Measurements from ENCODE around the gene KIF26B. TPM values are rescaled to one million over a fixed set of nuclear protein-coding genes. Genes with fewer than 3 reads are reported as not detected.

The KIF26B gene
- polyA plus RNA-seq, 2 donors, result 0.04 to 0.12 TPM

DNA sequence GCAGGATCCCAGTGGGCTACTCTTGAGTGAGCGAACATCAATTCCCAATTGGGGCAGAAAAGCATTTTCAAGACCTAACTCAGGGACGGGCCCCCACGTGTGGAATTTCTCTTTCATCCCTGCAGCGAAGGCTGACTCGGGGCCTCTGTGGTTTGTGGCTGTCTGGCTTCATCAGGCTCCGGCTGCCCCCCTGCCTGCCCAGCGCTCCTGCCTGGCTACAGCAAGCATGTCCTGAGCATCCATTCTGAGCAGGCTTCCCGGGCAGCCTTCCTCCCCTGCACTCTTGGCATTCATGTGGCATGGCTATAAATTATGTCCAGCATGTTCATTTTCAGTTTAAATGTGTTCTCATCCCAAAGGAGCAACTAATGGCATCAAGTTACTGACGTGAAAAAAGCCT lies 588.1 kb downstream of the KIF26B start:
- Histone ChIP-seq H3K9me3 (ENCODE audit: control insufficient read depth in 2 of 2, insufficient read depth in 1 of 2, low read depth in 1 of 2, low read length in 1 of 2) (no peaks in the 10 kb centered on the region), H3K4me1 (ENCODE audit: control insufficient read depth in 2 of 2, insufficient read depth in 2 of 2, low read length in 1 of 2) (no peaks in the 10 kb centered on the region), H3K4me3 (ENCODE audit: low read depth in 1 of 2, low read length in 2 of 2) (no peak overlapping the region), H3K27ac (ENCODE audit: low read depth in 2 of 2, low read length in 1 of 2) (no peak overlapping the region), H3K36me3 (ENCODE audit: control insufficient read depth in 2 of 2, insufficient read depth in 2 of 2, low read length in 1 of 2) (no peaks in the 10 kb centered on the region), H3K27me3 (ENCODE audit: control insufficient read depth in 1 of 2, insufficient read depth in 2 of 2, low read length in 2 of 2) (no peaks in the 10 kb centered on the region)
- 79% methylated on average over 9 of the region's 9 CpGs for WGBS, 2 donors

DNA sequence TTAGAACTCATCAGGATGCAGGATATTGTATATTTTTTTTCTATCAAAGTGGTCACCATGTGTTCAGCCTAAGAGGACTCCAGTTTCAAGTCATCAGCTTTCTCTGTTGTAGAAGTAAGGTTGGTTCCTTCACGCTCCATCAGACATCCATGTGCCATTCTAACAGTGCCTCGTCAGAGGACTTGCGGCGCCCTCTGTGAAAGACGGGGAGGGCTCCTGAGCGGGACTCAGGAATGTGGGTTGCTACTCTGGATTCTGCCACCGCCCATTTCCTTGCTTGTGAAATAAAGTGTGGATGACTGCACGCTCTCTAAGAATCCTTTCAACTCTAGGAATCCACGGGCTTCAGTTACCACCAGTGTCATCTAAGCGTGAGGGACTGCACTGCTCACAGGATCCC lies 593.5 kb downstream of the KIF26B start:
- 75 to 94% methylated on average over 10 of the region's 10 CpGs for WGBS, 2 donors
- peaks cover 0 to 3% of the 10 kb centered on the region in 2 donors for H3K36me3 ChIP-seq (ENCODE audit: control insufficient read depth in 2 of 2, insufficient read depth in 2 of 2, low read length in 1 of 2)
- no peaks in the 10 kb centered on the region for H3K4me1 ChIP-seq (ENCODE audit: control insufficient read depth in 2 of 2, insufficient read depth in 2 of 2, low read length in 1 of 2)
- H3K27ac ChIP-seq (ENCODE audit: low read depth in 2 of 2, low read length in 1 of 2), result no peak overlapping the region
- H3K27me3 ChIP-seq (ENCODE audit: control insufficient read depth in 1 of 2, insufficient read depth in 2 of 2, low read length in 2 of 2), result no peaks in the 10 kb centered on the region
- no peaks in the 10 kb centered on the region for H3K9me3 ChIP-seq (ENCODE audit: control insufficient read depth in 2 of 2, insufficient read depth in 1 of 2, low read depth in 1 of 2, low read length in 1 of 2)
- no peak overlapping the region for H3K4me3 ChIP-seq (ENCODE audit: low read depth in 1 of 2, low read length in 2 of 2)

DNA sequence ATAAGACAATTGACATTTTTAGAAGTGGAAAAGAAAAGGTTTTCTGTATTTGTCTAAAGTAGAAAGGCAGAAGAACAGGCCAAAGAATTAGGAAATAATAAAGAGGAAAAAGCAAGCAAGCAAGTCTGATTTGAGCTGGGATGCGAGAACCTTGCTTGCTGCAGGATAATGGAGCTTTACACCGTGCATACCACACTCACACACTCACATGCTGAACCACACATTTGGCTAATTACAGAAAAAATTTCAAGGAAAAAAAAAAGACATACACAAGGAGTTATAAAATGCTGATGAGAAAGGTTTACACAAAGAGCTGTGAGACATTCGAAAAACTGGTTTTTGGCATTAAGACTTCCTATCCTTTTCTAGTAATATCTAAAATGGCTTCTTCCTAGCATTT lies 593.9 kb downstream of the KIF26B start:
- H3K36me3 ChIP-seq (ENCODE audit: control insufficient read depth in 2 of 2, insufficient read depth in 2 of 2, low read length in 1 of 2), result peaks cover 0 to 3% of the 10 kb centered on the region in 2 donors
- H3K9me3 ChIP-seq (ENCODE audit: control insufficient read depth in 2 of 2, insufficient read depth in 1 of 2, low read depth in 1 of 2, low read length in 1 of 2), result no peaks in the 10 kb centered on the region
- no peaks in the 10 kb centered on the region for H3K4me1 ChIP-seq (ENCODE audit: control insufficient read depth in 2 of 2, insufficient read depth in 2 of 2, low read length in 1 of 2)
- WGBS, 2 donors, result 86 to 92% methylated on average over 3 of the region's 3 CpGs
- no peak overlapping the region for H3K4me3 ChIP-seq (ENCODE audit: low read depth in 1 of 2, low read length in 2 of 2)
- no peak overlapping the region for H3K27ac ChIP-seq (ENCODE audit: low read depth in 2 of 2, low read length in 1 of 2)
- H3K27me3 ChIP-seq (ENCODE audit: control insufficient read depth in 1 of 2, insufficient read depth in 2 of 2, low read length in 2 of 2), result no peaks in the 10 kb centered on the region

DNA sequence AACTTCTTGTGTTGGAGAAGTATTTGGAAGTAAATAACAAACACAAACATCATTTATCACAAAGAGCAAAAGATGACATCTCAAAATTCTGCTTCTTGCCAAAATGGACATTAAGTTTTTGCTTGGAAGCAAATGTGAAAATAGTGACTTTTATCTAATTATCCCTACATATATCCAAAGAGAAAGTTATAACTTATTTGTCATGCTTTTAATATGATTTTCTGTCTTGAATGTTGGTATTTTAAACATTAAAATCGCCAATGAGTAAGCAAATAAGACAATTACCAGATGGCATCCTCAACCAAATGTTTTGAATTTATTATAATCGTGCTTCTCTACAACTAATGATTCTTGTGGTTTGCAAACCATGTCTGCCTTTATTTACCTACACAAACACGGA lies 594.3 kb downstream of the KIF26B start:
- no peak overlapping the region for H3K27ac ChIP-seq (ENCODE audit: low read depth in 2 of 2, low read length in 1 of 2)
- no peak overlapping the region for H3K4me3 ChIP-seq (ENCODE audit: low read depth in 1 of 2, low read length in 2 of 2)
- no peaks in the 10 kb centered on the region for H3K4me1 ChIP-seq (ENCODE audit: control insufficient read depth in 2 of 2, insufficient read depth in 2 of 2, low read length in 1 of 2)
- WGBS, 2 donors, result 64 to 75% methylated on average over 3 of the region's 3 CpGs
- H3K27me3 ChIP-seq (ENCODE audit: control insufficient read depth in 1 of 2, insufficient read depth in 2 of 2, low read length in 2 of 2), result no peaks in the 10 kb centered on the region
- H3K9me3 ChIP-seq (ENCODE audit: control insufficient read depth in 2 of 2, insufficient read depth in 1 of 2, low read depth in 1 of 2, low read length in 1 of 2), result no peaks in the 10 kb centered on the region
- peaks cover 0 to 3% of the 10 kb centered on the region in 2 donors for H3K36me3 ChIP-seq (ENCODE audit: control insufficient read depth in 2 of 2, insufficient read depth in 2 of 2, low read length in 1 of 2)

DNA sequence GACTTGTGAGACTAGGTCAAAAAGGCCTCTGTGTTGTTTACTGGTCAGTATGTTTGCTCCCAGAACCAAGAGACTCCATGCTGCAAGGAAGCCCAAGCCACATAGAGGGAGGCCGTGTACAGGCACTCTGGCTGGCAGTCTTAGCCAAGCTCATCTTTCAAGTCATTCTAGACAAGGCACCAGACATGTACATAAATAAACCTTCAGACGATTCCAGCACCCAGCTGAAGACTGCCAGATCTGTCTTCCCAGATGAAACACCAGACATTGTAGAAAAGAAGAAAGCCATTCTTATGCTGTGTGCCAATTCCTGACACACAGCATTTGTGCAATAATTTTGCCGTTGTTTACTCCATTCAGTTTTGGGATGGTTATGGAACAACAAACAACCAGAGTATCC lies 595.5 kb downstream of the KIF26B start:
- Histone ChIP-seq H3K27ac (ENCODE audit: low read depth in 2 of 2, low read length in 1 of 2) (no peak overlapping the region), H3K9me3 (ENCODE audit: control insufficient read depth in 2 of 2, insufficient read depth in 1 of 2, low read depth in 1 of 2, low read length in 1 of 2) (no peaks in the 10 kb centered on the region), H3K27me3 (ENCODE audit: control insufficient read depth in 1 of 2, insufficient read depth in 2 of 2, low read length in 2 of 2) (no peaks in the 10 kb centered on the region), H3K4me1 (ENCODE audit: control insufficient read depth in 2 of 2, insufficient read depth in 2 of 2, low read length in 1 of 2) (no peaks in the 10 kb centered on the region), H3K4me3 (ENCODE audit: low read depth in 1 of 2, low read length in 2 of 2) (no peak overlapping the region), H3K36me3 (ENCODE audit: control insufficient read depth in 2 of 2, insufficient read depth in 2 of 2, low read length in 1 of 2) (peaks cover 0 to 3% of the 10 kb centered on the region in 2 donors)
- WGBS, 2 donors, result 75 to 81% methylated on average over 3 of the region's 3 CpGs

DNA sequence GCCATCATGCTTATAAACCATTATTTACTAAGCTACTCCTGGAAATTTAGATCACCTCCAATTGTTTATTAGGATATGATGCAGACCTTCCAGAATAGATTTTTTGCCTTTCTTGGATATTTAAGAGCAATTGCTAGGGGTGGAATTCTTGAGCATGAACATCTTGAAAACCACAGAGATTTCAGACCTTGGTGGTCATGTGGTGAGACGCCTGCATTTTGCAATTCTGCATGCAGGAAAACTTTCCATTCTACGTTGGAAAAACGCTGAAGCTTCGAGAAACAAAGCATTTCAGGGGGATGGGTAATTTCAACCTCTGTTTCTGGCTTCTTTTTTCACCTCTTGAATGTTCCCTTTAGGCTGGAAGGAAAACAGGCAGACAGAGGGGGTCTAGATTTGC lies 596.3 kb downstream of the KIF26B start:
- 81 to 85% methylated on average over 4 of the region's 4 CpGs for WGBS, 2 donors
- Histone ChIP-seq H3K4me3 (ENCODE audit: low read depth in 1 of 2, low read length in 2 of 2) (no peak overlapping the region), H3K27me3 (ENCODE audit: control insufficient read depth in 1 of 2, insufficient read depth in 2 of 2, low read length in 2 of 2) (no peaks in the 10 kb centered on the region), H3K4me1 (ENCODE audit: control insufficient read depth in 2 of 2, insufficient read depth in 2 of 2, low read length in 1 of 2) (no peaks in the 10 kb centered on the region), H3K9me3 (ENCODE audit: control insufficient read depth in 2 of 2, insufficient read depth in 1 of 2, low read depth in 1 of 2, low read length in 1 of 2) (no peaks in the 10 kb centered on the region), H3K36me3 (ENCODE audit: control insufficient read depth in 2 of 2, insufficient read depth in 2 of 2, low read length in 1 of 2) (peaks cover 0 to 3% of the 10 kb centered on the region in 2 donors), H3K27ac (ENCODE audit: low read depth in 2 of 2, low read length in 1 of 2) (no peak overlapping the region)

DNA sequence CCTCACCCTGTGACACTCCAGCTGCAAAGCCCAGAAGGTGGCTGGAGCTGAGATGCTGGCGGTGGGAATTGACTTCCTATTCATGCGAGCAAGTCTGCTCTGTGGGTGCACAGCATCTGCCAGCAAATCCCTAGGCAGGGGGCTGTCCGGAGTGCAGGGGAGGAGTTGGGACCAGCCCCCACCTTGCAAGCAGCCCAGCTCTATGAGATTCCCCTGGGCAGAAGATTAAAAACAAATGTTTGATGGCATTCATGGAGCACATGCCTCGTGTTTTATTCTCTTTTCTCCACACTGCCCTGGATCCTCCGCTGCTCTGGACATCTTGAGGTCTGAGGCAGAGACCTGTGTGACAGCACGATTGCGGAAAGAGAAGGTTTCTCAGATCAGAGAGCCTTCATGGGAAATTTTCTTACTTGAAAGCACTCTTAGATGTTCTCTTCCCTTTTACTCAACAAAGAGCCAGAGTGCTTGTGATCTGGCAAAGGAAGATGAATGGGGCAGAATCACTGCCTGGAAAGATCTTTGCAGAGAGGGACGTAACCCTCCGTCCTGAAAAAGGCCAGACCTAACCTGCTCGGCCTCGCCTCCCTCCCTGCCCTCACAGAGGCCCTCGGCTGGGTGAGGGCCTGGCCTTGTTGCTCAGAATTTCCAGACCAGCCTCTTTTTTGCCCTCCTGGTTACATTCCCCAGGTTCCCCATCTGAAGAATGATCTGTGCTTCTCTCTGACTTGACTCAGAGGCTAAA lies 597.1 kb downstream of the KIF26B start:
- H3K27me3 ChIP-seq (ENCODE audit: control insufficient read depth in 1 of 2, insufficient read depth in 2 of 2, low read length in 2 of 2), result no peaks in the 10 kb centered on the region
- H3K27ac ChIP-seq (ENCODE audit: low read depth in 2 of 2, low read length in 1 of 2), result no peak overlapping the region
- no peaks in the 10 kb centered on the region for H3K4me1 ChIP-seq (ENCODE audit: control insufficient read depth in 2 of 2, insufficient read depth in 2 of 2, low read length in 1 of 2)
- 86 to 89% methylated on average over 12 of the region's 12 CpGs for WGBS, 2 donors
- peaks cover 0 to 3% of the 10 kb centered on the region in 2 donors for H3K36me3 ChIP-seq (ENCODE audit: control insufficient read depth in 2 of 2, insufficient read depth in 2 of 2, low read length in 1 of 2)
- H3K9me3 ChIP-seq (ENCODE audit: control insufficient read depth in 2 of 2, insufficient read depth in 1 of 2, low read depth in 1 of 2, low read length in 1 of 2), result no peaks in the 10 kb centered on the region
- no peak overlapping the region for H3K4me3 ChIP-seq (ENCODE audit: low read depth in 1 of 2, low read length in 2 of 2)

DNA sequence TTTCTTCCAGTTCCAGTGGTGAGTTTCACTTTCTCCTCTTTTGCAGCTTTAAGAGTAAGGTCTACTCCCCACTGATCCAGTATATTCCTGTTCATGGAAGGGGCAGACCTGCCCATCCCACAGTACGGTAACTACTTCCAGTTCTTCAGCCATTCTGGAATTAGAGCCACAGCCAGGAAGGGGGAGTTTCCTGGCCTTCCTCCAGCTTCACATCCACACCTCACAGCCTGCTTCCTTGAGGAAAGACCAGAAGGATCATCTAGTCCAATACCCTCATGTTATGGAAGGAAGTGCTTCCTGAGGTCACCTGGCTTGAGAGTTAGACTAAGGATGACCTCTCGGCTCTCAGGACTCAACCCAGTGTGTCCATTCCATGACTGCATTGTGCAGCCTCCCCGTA lies 597.8 kb downstream of the KIF26B start:
- Histone ChIP-seq H3K27me3 (ENCODE audit: control insufficient read depth in 1 of 2, insufficient read depth in 2 of 2, low read length in 2 of 2) (no peaks in the 10 kb centered on the region), H3K27ac (ENCODE audit: low read depth in 2 of 2, low read length in 1 of 2) (no peak overlapping the region), H3K9me3 (ENCODE audit: control insufficient read depth in 2 of 2, insufficient read depth in 1 of 2, low read depth in 1 of 2, low read length in 1 of 2) (no peaks in the 10 kb centered on the region), H3K4me3 (ENCODE audit: low read depth in 1 of 2, low read length in 2 of 2) (no peak overlapping the region), H3K36me3 (ENCODE audit: control insufficient read depth in 2 of 2, insufficient read depth in 2 of 2, low read length in 1 of 2) (peaks cover 0 to 3% of the 10 kb centered on the region in 2 donors), H3K4me1 (ENCODE audit: control insufficient read depth in 2 of 2, insufficient read depth in 2 of 2, low read length in 1 of 2) (no peaks in the 10 kb centered on the region)
- 82 to 87% methylated on average over 3 of the region's 3 CpGs for WGBS, 2 donors

DNA sequence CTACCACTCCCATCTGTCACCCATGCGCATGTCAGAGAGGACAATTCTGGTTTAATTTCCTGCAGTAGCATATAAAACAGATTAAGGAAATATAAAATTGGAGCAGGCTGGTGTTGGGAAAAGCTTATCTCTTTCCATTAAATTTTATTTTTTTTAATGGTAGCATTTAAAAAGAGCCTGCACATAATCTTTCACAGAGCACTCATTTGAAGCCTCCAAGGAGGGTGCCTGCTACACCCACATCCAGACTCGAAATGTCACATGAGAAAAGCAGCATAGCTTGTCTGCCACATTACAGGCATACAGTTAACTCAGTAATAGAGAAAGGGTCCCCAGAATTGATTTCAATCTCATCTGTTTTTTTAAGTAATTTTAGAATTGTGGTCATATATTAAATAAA lies 599.0 kb downstream of the KIF26B start:
- no peaks in the 10 kb centered on the region for H3K4me1 ChIP-seq (ENCODE audit: control insufficient read depth in 2 of 2, insufficient read depth in 2 of 2, low read length in 1 of 2)
- H3K27ac ChIP-seq (ENCODE audit: low read depth in 2 of 2, low read length in 1 of 2), result no peak overlapping the region
- no peaks in the 10 kb centered on the region for H3K9me3 ChIP-seq (ENCODE audit: control insufficient read depth in 2 of 2, insufficient read depth in 1 of 2, low read depth in 1 of 2, low read length in 1 of 2)
- WGBS, 2 donors, result 95 to 97% methylated on average over 2 of the region's 2 CpGs
- peaks cover 0 to 3% of the 10 kb centered on the region in 2 donors for H3K36me3 ChIP-seq (ENCODE audit: control insufficient read depth in 2 of 2, insufficient read depth in 2 of 2, low read length in 1 of 2)
- no peaks in the 10 kb centered on the region for H3K27me3 ChIP-seq (ENCODE audit: control insufficient read depth in 1 of 2, insufficient read depth in 2 of 2, low read length in 2 of 2)
- no peak overlapping the region for H3K4me3 ChIP-seq (ENCODE audit: low read depth in 1 of 2, low read length in 2 of 2)

DNA sequence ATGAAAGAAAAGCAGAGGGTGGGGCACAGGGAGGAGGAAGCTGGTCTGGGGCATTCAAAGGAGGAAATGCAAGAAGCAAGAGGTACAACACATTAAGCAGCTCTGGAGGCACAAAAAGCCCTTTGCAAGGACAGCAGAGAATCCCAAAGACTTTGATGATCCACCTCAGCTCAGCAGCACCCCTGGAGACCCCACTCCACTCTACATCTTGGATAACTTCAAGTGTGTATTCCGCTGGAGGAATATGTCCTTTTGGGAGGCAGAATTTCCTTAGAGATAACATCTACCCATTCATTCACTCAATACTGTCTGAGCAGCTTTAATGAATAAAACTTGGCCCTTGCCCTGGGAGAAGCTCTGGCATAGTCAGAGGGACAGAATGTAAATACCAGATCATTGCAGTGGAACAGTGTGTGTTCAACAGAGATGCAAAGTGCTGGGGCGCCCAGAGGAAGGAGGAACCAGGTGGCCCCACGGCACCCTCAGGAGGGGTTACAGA lies 599.7 kb downstream of the KIF26B start:
- H3K4me3 ChIP-seq (ENCODE audit: low read depth in 1 of 2, low read length in 2 of 2), result no peak overlapping the region
- H3K27me3 ChIP-seq (ENCODE audit: control insufficient read depth in 1 of 2, insufficient read depth in 2 of 2, low read length in 2 of 2), result no peaks in the 10 kb centered on the region
- WGBS, 2 donors, result 89 to 94% methylated on average over 3 of the region's 3 CpGs
- H3K27ac ChIP-seq (ENCODE audit: low read depth in 2 of 2, low read length in 1 of 2), result no peak overlapping the region
- H3K36me3 ChIP-seq (ENCODE audit: control insufficient read depth in 2 of 2, insufficient read depth in 2 of 2, low read length in 1 of 2), result peaks cover 0 to under 1% of the 10 kb centered on the region in 2 donors
- H3K4me1 ChIP-seq (ENCODE audit: control insufficient read depth in 2 of 2, insufficient read depth in 2 of 2, low read length in 1 of 2), result no peaks in the 10 kb centered on the region
- H3K9me3 ChIP-seq (ENCODE audit: control insufficient read depth in 2 of 2, insufficient read depth in 1 of 2, low read depth in 1 of 2, low read length in 1 of 2), result no peaks in the 10 kb centered on the region
